CD14-positive monocyte (primary cell): Measurements from ENCODE around the gene HMCN2. TPM values are rescaled to one million over a fixed set of nuclear protein-coding genes. Genes with fewer than 3 reads are reported as not detected.

Source experiments
- DNase-seq, 3 donors: peaks; one replicate each; pipeline ENCODE4 v3.0.0-alpha.2; 2011 to 2022
- H2AFZ ChIP-seq: 2 replicates; pipeline ENCODE4 v1.6.0; 2012; ENCODE audit warnings: mild to moderate bottlenecking, low read depth, low read length, inconsistent platforms; ENCODE audit not compliant: insufficient read depth, poor library complexity, severe bottlenecking
- H3K27ac ChIP-seq, 2 donors: 1 replicate in 1 of 2; 2 replicates in 1 of 2; pipeline ENCODE4 v1.5.1; 2012 to 2013; ENCODE audit warnings: low read length in 2 of 2, control low read depth in 1 of 2, inconsistent platforms in 1 of 2, low read depth in 1 of 2, mild to moderate bottlenecking in 1 of 2
- H3K27me3 ChIP-seq, 2 donors: one replicate each; pipeline versions ENCODE4 v1.6.0 to v1.6.1; 2011 to 2013; ENCODE audit warnings: low read length in 2 of 2; ENCODE audit not compliant: control insufficient read depth in 2 of 2, insufficient read depth in 2 of 2
- H3K36me3 ChIP-seq, 2 donors: replicated peaks in 1 of 2; 1 replicate in 1 of 2; 2 replicates in 1 of 2; pipeline versions ENCODE4 v1.5.1 to v1.6.1; 2012 to 2013; ENCODE audit warnings: low read length in 2 of 2, control low read depth in 1 of 2, inconsistent platforms in 1 of 2, mild to moderate bottlenecking in 1 of 2; ENCODE audit not compliant: insufficient read depth in 2 of 2, control insufficient read depth in 1 of 2
- H3K4me1 ChIP-seq, 2 donors: 1 replicate in 1 of 2; 2 replicates in 1 of 2; pipeline versions ENCODE4 v1.5.1 to v1.6.1; 2012 to 2013; ENCODE audit warnings: low read length in 2 of 2, control low read depth in 1 of 2, inconsistent platforms in 1 of 2, mild to moderate bottlenecking in 1 of 2, moderate library complexity in 1 of 2; ENCODE audit not compliant: insufficient read depth in 2 of 2, control insufficient read depth in 1 of 2
- H3K4me2 ChIP-seq: replicated peaks from 2 replicates; pipeline ENCODE3; 2012; ENCODE audit warnings: low read length, moderate library complexity, mild to moderate bottlenecking; ENCODE audit not compliant: poor library complexity, severe bottlenecking; ENCODE audit errors: extremely low read depth
- H3K4me3 ChIP-seq, 3 experiments: fragments of 200-600 bp in 1 of 3; sonication (generic) in 1 of 3; replicated peaks in 1 of 3; 1 replicate in 2 of 3; 2 replicates in 1 of 3; pipeline ENCODE4 v1.5.1; 2011 to 2013; ENCODE audit warnings: low read length in 3 of 3, mild to moderate bottlenecking in 3 of 3, control low read depth in 2 of 3, low read depth in 2 of 3, inconsistent platforms in 1 of 3, moderate library complexity in 1 of 3
- H3K79me2 ChIP-seq: 2 replicates; pipeline ENCODE4 v1.6.0; 2012; ENCODE audit warnings: mild to moderate bottlenecking, control low read depth, inconsistent platforms, low read length, moderate library complexity; ENCODE audit not compliant: insufficient read depth
- H3K9ac ChIP-seq: 2 replicates; pipeline ENCODE4 v1.6.0; 2017; ENCODE audit warnings: low read length, mild to moderate bottlenecking; ENCODE audit not compliant: insufficient read depth, poor library complexity, severe bottlenecking
- H3K9me3 ChIP-seq, 2 donors: replicated peaks in 1 of 2; 1 replicate in 1 of 2; 2 replicates in 1 of 2; pipeline versions ENCODE4 v1.5.1 to v1.6.1; 2012 to 2013; ENCODE audit warnings: low read length in 2 of 2, control low read depth in 1 of 2; ENCODE audit not compliant: control insufficient read depth in 1 of 2, insufficient read depth in 1 of 2
- H4K20me1 ChIP-seq: 2 replicates; pipeline ENCODE4 v1.6.0; 2012; ENCODE audit warnings: mild to moderate bottlenecking, low read length, control low read depth, moderate library complexity; ENCODE audit not compliant: insufficient read depth
- H3K27ac Mint-ChIP-seq, 7 donors: one replicate each; pipeline ENCODE4 v1.8.0; 2020; ENCODE audit warnings: mild to moderate bottlenecking in 7 of 7, mixed read lengths in 7 of 7, moderate library complexity in 6 of 7, inconsistent platforms in 2 of 7
- H3K27me3 Mint-ChIP-seq, 3 donors: one replicate each; pipeline ENCODE4 v1.8.0; 2021 to 2022; ENCODE audit warnings: low read depth in 3 of 3, mild to moderate bottlenecking in 3 of 3, mixed read lengths in 3 of 3, moderate library complexity in 3 of 3, inconsistent platforms in 1 of 3
- H3K36me3 Mint-ChIP-seq, 2 donors: one replicate each; pipeline ENCODE4 v1.8.0; 2020; ENCODE audit warnings: mixed read lengths in 2 of 2, inconsistent platforms in 1 of 2, mild to moderate bottlenecking in 1 of 2
- H3K4me1 Mint-ChIP-seq: one replicate; pipeline ENCODE4 v1.8.0; 2020; ENCODE audit warnings: mild to moderate bottlenecking, mixed read lengths
- H3K4me3 Mint-ChIP-seq, 2 donors: one replicate each; pipeline ENCODE4 v1.8.0; 2020; ENCODE audit warnings: mild to moderate bottlenecking in 2 of 2, mixed read lengths in 2 of 2, moderate library complexity in 1 of 2
- H3K9me3 Mint-ChIP-seq, 7 donors: one replicate each; pipeline ENCODE4 v1.8.0; 2020 to 2022; ENCODE audit warnings: mixed read lengths in 7 of 7, mild to moderate bottlenecking in 6 of 7, moderate library complexity in 6 of 7, inconsistent platforms in 2 of 7
- CTCF ChIP-seq: fragments of 200-600 bp; IDR thresholded peaks from one replicate; pipeline ENCODE4 v1.8.0; 2022; ENCODE audit warnings: antibody characterized with exemption, mild to moderate bottlenecking
- WGBS: methylation state at CpG from one replicate; pipeline ENCODE4 v1.1.5; 2013; ENCODE audit warnings: missing lambda C conversion rate; ENCODE audit not compliant: insufficient coverage; 5-methylcytosine and 5-hydroxymethylcytosine counted together
- intact Hi-C, 2 donors: fragments of 100-400 bp; cut with micrococcal nuclease; formaldehyde crosslinking; loops; one replicate each; pipeline versions ENCODE4 v1.15.0 to v1.15.1; 2023
- polyA plus RNA-seq, 3 donors: library from polyadenylated mRNA; depleted of rRNA in 1 of 3; unstranded in 2 of 3; stranded (reverse) in 1 of 3; fragments of 300-500 nt in 2 of 3; fragments of >200 nt in 1 of 3; fragmentation: Illumina TruSeq in 2 of 3; gene quantifications; 1 replicate in 2 of 3; 2 replicates in 1 of 3; pipeline ENCODE4 v1.2.3, GENCODE V29; 2012 to 2021

HMCN2 gene
- polyA plus RNA-seq, 3 donors = not detected

GRCh38 chr9:130305381-130305780, 39.8 kb downstream of the HMCN2 start:
- H3K79me2 ChIP-seq = no peaks in the 10 kb centered on the region
- Mint-ChIP-seq H3K9me3 (peaks cover 0 to 2% (median 0%) of the 10 kb centered on the region in 7 donors), H3K4me3 (no peak overlapping the region), H3K27me3 (peaks cover 3 to 5% (median 4%) of the 10 kb centered on the region in 3 donors), H3K27ac (no peak overlapping the region), H3K4me1 (no peaks in the 10 kb centered on the region), H3K36me3 (no peaks in the 10 kb centered on the region)
- no peak overlapping the region for H3K27ac ChIP-seq
- no peaks in the 10 kb centered on the region for H3K27me3 ChIP-seq
- no peaks in the 10 kb centered on the region for H3K4me1 ChIP-seq
- H3K36me3 ChIP-seq = no peaks in the 10 kb centered on the region
- H2AFZ ChIP-seq = no peak overlapping the region
- H4K20me1 ChIP-seq = no peaks in the 10 kb centered on the region
- no peak for DNase-seq
- no peak overlapping the region for H3K9ac ChIP-seq
- no peaks in the 10 kb centered on the region for H3K9me3 ChIP-seq
- TF ChIP-seq CTCF = no peak
- no peak overlapping the region for H3K4me2 ChIP-seq
- intact Hi-C loops = no loop called here
- no peak overlapping the region for H3K4me3 ChIP-seq
- WGBS = 88% methylated on average over 3 of the region's 4 CpGs

GRCh38 chr9:130306823-130307666, 41.5 kb downstream of the HMCN2 start:
- no peak overlapping the region for H3K27ac ChIP-seq
- no peak for DNase-seq
- no peaks in the 10 kb centered on the region for H3K9me3 ChIP-seq
- H3K36me3 ChIP-seq = no peaks in the 10 kb centered on the region
- no peaks in the 10 kb centered on the region for H4K20me1 ChIP-seq
- WGBS = 84% methylated on average over 13 of the region's 21 CpGs
- no peaks in the 10 kb centered on the region for H3K27me3 ChIP-seq
- no peak overlapping the region for H3K9ac ChIP-seq
- Mint-ChIP-seq H3K4me3 (no peak overlapping the region), H3K9me3 (peaks cover 0 to 6% (median 0%) of the 10 kb centered on the region in 7 donors), H3K27ac (no peak overlapping the region), H3K36me3 (no peaks in the 10 kb centered on the region), H3K4me1 (no peaks in the 10 kb centered on the region), H3K27me3 (peaks cover 3 to 5% (median 3%) of the 10 kb centered on the region in 3 donors)
- intact Hi-C loops = no loop called here
- no peaks in the 10 kb centered on the region for H3K79me2 ChIP-seq
- no peak overlapping the region for H3K4me3 ChIP-seq
- no peak for TF ChIP-seq CTCF
- no peak overlapping the region for H3K4me2 ChIP-seq
- H2AFZ ChIP-seq = no peak overlapping the region
- no peaks in the 10 kb centered on the region for H3K4me1 ChIP-seq
